ENCODE data around the gene CALD1. TPM values are rescaled to one million over a fixed set of nuclear protein-coding genes. Genes with fewer than 3 reads are reported as not detected.

CALD1 gene
- total RNA-seq, 2 donors from 2014 or later: 912 to 1,038 TPM

- DNase-seq (ENCODE audit: low spot score) (no peak), ATAC-seq (ENCODE audit: insufficient number of reproducible peaks, low FRiP score, low read depth) (no peak)
- Histone ChIP-seq H3K27me3 (replicated peaks; ENCODE audit: insufficient read depth) (no peaks in the 10 kb centered on the region), H3K4me3 (peak overlapping the region; percentile 1), H3K27ac (peak overlapping the region; percentile 77 to 79), H3K36me3 (no peaks in the 10 kb centered on the region), H3K4me1 (ENCODE audit: control insufficient read depth in 1 of 2, low read depth in 2 of 2) (peaks cover 21 to 69% of the 10 kb centered on the region in 2 donors), H3K9me3 (no peaks in the 10 kb centered on the region)
- no peak for TF ChIP-seq CTCF (IDR thresholded peaks at IDR 0.05)
Measured at GRCh38 chr7:134742688-134743350, 36.6 kb upstream of the CALD1 start.

GRCh38 chr7:134744569-134744968 is 34.9 kb upstream of the CALD1 start:
- Histone ChIP-seq H3K9me3 (no peaks in the 10 kb centered on the region), H3K4me1 (ENCODE audit: control insufficient read depth in 1 of 2, low read depth in 2 of 2) (peaks cover 21 to 69% of the 10 kb centered on the region in 2 donors), H3K4me3 (no peak overlapping the region), H3K27me3 (replicated peaks; ENCODE audit: insufficient read depth) (no peaks in the 10 kb centered on the region), H3K36me3 (no peaks in the 10 kb centered on the region), H3K27ac (no peak overlapping the region)
- no peak for ATAC-seq (ENCODE audit: insufficient number of reproducible peaks, low FRiP score, low read depth)
- no peak for DNase-seq (ENCODE audit: low spot score)
- no peak for TF ChIP-seq CTCF (IDR thresholded peaks at IDR 0.05)

GRCh38 chr7:134747326-134747725 is 32.1 kb upstream of the CALD1 start:
- Histone ChIP-seq H3K4me1 (ENCODE audit: control insufficient read depth in 1 of 2, low read depth in 2 of 2) (peaks cover 12 to 66% of the 10 kb centered on the region in 2 donors), H3K27ac (peak overlapping the region in 1 of 2 donors; percentile 34), H3K36me3 (no peaks in the 10 kb centered on the region), H3K9me3 (no peaks in the 10 kb centered on the region), H3K27me3 (replicated peaks; ENCODE audit: insufficient read depth) (no peaks in the 10 kb centered on the region), H3K4me3 (no peak overlapping the region)
- DNase-seq (ENCODE audit: low spot score) (no peak), ATAC-seq (ENCODE audit: insufficient number of reproducible peaks, low FRiP score, low read depth) (no peak)
- TF ChIP-seq CTCF (IDR thresholded peaks at IDR 0.05): no peak

- no peak for ATAC-seq (ENCODE audit: insufficient number of reproducible peaks, low FRiP score, low read depth)
- DNase-seq (ENCODE audit: low spot score): no peak
- Histone ChIP-seq H3K9me3 (no peaks in the 10 kb centered on the region), H3K27ac (no peak overlapping the region), H3K27me3 (replicated peaks; ENCODE audit: insufficient read depth) (no peaks in the 10 kb centered on the region), H3K36me3 (no peaks in the 10 kb centered on the region), H3K4me1 (ENCODE audit: control insufficient read depth in 1 of 2, low read depth in 2 of 2) (peaks cover 11 to 53% of the 10 kb centered on the region in 2 donors), H3K4me3 (peak overlapping the region; percentile 22)
- TF ChIP-seq CTCF (IDR thresholded peaks at IDR 0.05): peak; percentile 62
Measured at GRCh38 chr7:134750083-134751062, 29.1 kb upstream of the CALD1 start.
